Mucosa of rectum (tissue), 2 donors: ENCODE results near the gene RAB40C.

ENCODE experiments used
- H3K27ac ChIP-seq, 2 donors: one replicate each; pipeline ENCODE4 v1.7.0; 2013; ENCODE audit warnings: inconsistent platforms in 2 of 2, low read depth in 2 of 2, low read length in 2 of 2
- H3K27me3 ChIP-seq, 2 donors: one replicate each; pipeline ENCODE4 v1.7.0; 2013; ENCODE audit warnings: low read length in 2 of 2; ENCODE audit not compliant: control insufficient read depth in 2 of 2, insufficient read depth in 2 of 2
- H3K36me3 ChIP-seq, 2 donors: one replicate each; pipeline ENCODE4 v1.7.0; 2013; ENCODE audit warnings: low read length in 2 of 2; ENCODE audit not compliant: control insufficient read depth in 2 of 2, insufficient read depth in 2 of 2
- H3K4me1 ChIP-seq, 2 donors: one replicate each; pipeline ENCODE4 v1.7.0; 2013; ENCODE audit warnings: low read length in 2 of 2, mild to moderate bottlenecking in 1 of 2; ENCODE audit not compliant: control insufficient read depth in 2 of 2, insufficient read depth in 2 of 2
- H3K4me3 ChIP-seq, 2 donors: one replicate each; pipeline ENCODE4 v1.7.0; 2013; ENCODE audit warnings: low read length in 2 of 2
- H3K9ac ChIP-seq, 2 donors: one replicate each; pipeline ENCODE4 v1.7.0; 2013; ENCODE audit warnings: low read length in 2 of 2, low read depth in 1 of 2, mild to moderate bottlenecking in 1 of 2
- H3K9me3 ChIP-seq, 2 donors: one replicate each; pipeline ENCODE4 v1.7.0; 2013; ENCODE audit warnings: low read length in 2 of 2; ENCODE audit not compliant: control insufficient read depth in 2 of 2
- donor health status: healthy.
- donor health status: Normal muscosa, but diverticular disease.

RAB40C gene

DNA sequence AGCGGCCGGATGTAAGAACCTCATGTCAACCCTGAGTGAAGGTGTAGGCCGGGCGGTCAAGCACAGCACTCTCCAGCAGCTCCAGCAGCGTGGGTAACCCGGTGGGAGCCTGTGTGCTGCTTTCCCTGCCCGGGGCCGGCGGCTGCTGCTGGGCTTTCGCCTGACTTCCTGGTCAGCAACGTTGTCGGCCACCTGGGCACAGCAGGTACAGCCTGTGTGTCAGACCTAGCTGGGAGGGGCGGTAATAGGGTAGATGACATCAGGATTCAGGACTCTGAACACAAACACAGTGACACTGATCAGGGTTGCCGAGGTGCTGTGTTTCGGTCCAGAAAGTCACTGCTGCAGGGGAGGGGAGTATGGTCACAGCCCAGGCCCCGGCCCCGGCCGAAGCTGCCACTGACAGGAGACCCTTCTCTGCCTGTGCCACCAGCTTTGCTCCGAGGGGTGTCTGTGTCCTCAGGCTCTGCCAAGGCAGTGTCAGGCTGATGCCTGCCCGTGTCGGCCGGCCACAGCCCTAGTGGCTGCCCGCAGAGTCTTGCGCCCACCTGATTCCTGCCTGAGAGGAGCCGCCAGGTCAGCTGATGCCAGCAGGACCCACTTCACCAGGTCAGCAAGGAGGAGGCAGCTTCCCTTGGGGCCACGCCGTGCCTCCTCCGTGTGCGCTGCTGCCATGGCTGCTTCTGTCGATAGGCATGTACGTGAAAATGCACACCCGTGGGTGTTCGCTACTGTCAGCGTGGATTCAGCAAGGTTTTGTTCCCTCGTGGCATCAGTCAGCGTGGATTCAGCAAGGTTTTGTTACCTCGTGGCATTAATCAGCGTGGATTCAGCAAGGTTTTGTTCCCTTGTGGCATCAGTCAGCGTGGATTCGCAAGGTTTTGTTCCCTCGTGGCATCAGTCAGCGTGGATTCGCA is 9.2 kb downstream of the RAB40C start:
- peaks cover 8 to 22% of the 10 kb centered on the region in 2 donors for H3K4me1 ChIP-seq
- H3K36me3 ChIP-seq, result peaks cover 0 to 18% of the 10 kb centered on the region in 2 donors
- no peak overlapping the region for H3K9ac ChIP-seq
- peak overlapping the region in 1 of 2 donors; percentile 52 for H3K27ac ChIP-seq
- no peak overlapping the region for H3K4me3 ChIP-seq
- H3K9me3 ChIP-seq, result no peaks in the 10 kb centered on the region
- no peaks in the 10 kb centered on the region for H3K27me3 ChIP-seq

DNA sequence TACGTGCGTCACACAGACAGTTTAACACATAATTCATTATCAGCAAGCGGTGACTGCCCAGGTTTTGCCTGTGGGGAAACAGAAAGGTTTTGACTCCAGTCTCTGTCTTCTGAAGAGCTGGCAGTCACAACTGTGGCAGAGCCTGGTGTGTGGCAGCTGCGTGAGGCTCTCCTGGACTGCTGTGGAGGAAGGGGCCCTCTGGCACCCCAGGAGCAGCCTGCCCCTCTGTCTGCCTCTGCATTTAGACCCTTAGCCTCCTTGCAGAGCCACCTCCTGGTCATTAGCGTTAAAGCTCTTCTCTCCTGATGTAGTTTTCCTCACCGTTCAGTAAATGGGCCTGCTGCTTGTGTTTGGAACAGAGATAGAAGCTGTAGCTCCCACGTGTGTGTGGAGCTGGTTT is 10.9 kb downstream of the RAB40C start:
- Histone ChIP-seq H3K36me3 (peaks cover 0 to 18% of the 10 kb centered on the region in 2 donors), H3K27me3 (no peaks in the 10 kb centered on the region), H3K4me1 (peaks cover 0 to 9% of the 10 kb centered on the region in 2 donors), H3K9ac (no peak overlapping the region), H3K4me3 (no peak overlapping the region), H3K9me3 (no peaks in the 10 kb centered on the region), H3K27ac (no peak overlapping the region)

DNA sequence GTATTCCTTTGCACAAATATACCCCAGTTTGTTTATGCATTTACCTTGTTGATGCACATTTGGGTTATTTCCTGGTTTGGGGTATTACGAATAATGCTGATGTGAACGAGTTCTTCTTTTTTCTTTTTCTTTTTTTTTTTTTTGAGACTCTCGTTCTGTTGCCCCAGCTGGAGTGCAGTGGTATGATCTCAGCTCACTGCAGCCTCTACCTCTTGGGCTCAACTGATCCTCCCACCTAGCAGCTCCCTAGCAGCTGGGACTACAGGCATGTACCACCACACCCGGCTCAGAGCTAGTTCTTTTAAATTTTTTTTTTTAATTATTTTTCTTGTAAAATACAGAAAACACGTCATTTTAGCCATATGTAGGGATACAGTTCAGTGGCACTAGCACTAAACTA is 14.1 kb downstream of the RAB40C start:
- Histone ChIP-seq H3K36me3 (peaks cover 0 to 5% of the 10 kb centered on the region in 2 donors), H3K27ac (no peak overlapping the region), H3K9ac (no peak overlapping the region), H3K4me1 (peaks cover 0 to 5% of the 10 kb centered on the region in 2 donors), H3K9me3 (no peaks in the 10 kb centered on the region), H3K27me3 (no peaks in the 10 kb centered on the region), H3K4me3 (no peak overlapping the region)

DNA sequence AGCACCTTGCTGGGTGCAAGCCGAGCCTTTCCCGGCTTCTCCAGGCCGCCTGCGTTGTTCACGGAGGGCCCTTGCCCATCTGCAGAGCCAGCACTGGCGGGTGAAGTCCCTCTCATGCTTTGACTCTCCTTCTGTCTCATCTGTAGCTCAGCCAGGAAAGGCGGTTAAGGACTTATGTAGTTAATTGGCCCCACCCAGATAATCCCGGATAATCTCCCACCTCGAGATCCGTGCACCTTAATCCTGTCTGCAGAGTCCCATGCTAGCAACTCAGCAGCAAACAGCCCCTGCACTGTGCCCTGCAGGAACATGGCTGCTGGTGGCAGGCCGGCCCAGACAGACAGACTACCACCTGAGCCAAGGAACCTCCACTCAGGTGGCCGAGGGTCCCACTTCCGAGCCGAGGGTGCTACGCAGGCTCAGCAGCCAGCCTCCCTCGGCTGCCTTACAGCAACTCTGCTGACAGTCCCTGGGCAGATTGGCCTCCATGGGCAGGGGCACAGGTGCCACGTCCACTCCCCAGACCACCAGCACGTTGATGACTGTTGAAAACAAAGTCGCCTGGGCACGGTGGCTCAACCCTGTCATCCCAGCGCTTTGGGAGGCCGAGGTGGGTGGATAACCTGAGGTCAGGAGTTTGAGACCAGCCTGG is 16.9 kb downstream of the RAB40C start:
- Histone ChIP-seq H3K4me3 (no peak overlapping the region), H3K27ac (no peak overlapping the region), H3K4me1 (peaks cover 4 to 5% of the 10 kb centered on the region in 2 donors), H3K9me3 (no peaks in the 10 kb centered on the region), H3K36me3 (no peaks in the 10 kb centered on the region), H3K27me3 (no peaks in the 10 kb centered on the region), H3K9ac (no peak overlapping the region)

DNA sequence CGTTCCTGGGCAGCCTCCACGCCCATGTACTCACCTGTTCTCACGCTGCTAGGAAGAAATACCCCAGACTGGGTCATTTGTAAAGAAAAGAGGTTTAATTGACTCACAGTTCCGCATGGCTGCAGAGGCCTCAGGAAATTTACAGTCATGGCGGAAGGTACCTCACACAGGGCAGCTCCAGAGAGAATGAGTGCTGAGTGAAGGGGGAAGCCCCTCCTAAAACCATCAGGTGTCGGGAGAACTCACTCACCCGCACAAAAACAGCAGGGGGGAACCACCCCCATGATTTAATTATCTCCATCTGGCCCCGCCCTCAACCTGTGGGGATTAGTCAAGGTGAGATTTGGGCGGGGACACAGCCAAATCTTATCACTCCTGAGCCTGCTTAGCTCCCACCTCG is 18.2 kb downstream of the RAB40C start:
- no peak overlapping the region for H3K27ac ChIP-seq
- H3K4me1 ChIP-seq, result peaks cover 4 to 5% of the 10 kb centered on the region in 2 donors
- no peak overlapping the region for H3K9ac ChIP-seq
- H3K27me3 ChIP-seq, result no peaks in the 10 kb centered on the region
- no peaks in the 10 kb centered on the region for H3K36me3 ChIP-seq
- H3K9me3 ChIP-seq, result no peaks in the 10 kb centered on the region
- H3K4me3 ChIP-seq, result no peak overlapping the region

DNA sequence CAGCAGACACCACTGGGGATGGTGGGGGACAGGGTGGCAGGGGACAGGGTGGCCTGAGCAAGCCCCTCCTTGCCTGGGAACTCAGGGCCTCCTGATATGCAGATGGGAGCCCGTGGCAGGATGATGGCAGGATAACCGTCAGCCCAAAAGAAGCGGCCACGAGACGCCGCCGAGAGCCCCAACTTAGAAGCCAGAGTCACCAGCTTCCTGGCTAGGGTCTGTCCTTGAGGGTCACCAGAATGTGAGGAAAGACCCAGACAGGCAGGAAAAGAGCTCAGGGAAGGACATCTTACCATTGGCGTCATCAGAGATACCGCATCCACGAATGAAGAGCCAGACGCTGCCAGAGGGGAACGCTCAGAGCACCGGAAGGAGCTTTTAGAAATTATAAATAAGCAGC is 19.4 kb downstream of the RAB40C start:
- H3K27ac ChIP-seq, result no peak overlapping the region
- no peaks in the 10 kb centered on the region for H3K9me3 ChIP-seq
- no peak overlapping the region for H3K9ac ChIP-seq
- H3K27me3 ChIP-seq, result no peaks in the 10 kb centered on the region
- H3K36me3 ChIP-seq, result peaks cover 3 to 5% of the 10 kb centered on the region in 2 donors
- no peak overlapping the region for H3K4me3 ChIP-seq
- peaks cover 4 to 5% of the 10 kb centered on the region in 2 donors for H3K4me1 ChIP-seq

DNA sequence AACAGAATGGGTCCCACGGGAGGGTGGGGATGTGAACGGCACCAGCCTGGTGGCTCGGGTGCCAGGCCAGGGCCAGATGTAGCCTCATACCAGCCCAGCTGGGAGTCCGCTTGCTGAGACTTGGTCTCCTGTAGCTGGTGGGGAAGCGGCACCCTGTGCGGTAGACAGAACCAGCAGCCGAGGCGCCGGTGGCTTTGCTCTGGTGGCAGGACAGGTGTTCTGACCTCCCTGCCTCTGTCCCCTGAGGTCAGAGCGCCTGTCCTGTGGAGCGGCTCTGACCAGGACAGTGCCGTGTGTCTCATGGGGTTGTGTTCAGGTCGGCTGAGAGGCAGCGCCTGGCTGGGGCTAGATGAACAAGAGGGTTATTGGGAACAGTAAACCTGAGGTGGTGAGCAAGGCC is 20.1 kb downstream of the RAB40C start:
- H3K9me3 ChIP-seq, result no peaks in the 10 kb centered on the region
- H3K27ac ChIP-seq, result no peak overlapping the region
- no peak overlapping the region for H3K9ac ChIP-seq
- H3K4me3 ChIP-seq, result no peak overlapping the region
- H3K36me3 ChIP-seq, result peaks cover 5 to 8% of the 10 kb centered on the region in 2 donors
- peaks cover 4 to 5% of the 10 kb centered on the region in 2 donors for H3K4me1 ChIP-seq
- H3K27me3 ChIP-seq, result no peaks in the 10 kb centered on the region

DNA sequence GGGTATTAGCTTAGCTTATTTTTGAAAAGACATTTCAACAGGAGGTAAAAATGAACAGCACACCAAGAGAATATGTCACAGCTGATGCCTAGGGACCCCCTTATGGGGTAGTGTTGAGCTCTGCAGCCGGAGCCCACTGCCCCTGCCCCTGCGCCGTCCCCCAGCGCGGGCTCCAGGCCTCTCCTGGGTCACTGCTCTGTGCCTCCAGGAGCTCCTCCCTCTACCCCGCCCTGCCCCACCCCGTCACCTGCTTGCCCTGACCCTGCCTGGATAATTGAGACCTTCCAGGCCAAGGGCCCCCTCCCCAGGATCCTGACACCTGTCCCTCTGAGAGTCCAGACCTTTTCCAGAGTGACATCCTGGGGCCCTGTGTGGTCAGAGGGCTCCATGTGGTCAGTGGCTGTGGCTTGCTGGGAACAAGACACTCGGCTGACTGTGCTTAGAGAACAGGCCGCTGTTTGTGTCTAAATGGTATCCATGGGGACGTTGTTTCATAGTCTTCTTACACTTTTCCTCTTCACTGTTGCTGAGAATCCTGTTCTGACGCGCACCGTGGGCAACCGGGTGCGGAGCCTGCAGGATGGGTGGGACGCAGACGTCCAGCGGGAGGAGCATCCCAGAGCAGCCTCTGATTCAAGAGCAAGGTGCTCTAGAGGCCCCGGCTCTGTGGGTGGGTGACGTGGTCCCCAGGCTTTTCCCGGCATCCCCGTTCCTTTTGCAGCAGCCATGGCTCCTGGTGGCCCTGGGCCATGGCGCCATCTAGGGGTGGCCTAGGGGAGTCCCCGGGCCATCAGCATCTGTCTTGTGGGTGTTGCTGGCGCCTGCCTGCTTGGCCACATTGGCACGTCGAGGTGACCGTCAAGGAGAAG is 20.9 kb downstream of the RAB40C start:
- H3K9ac ChIP-seq, result no peak overlapping the region
- peaks cover 7 to 8% of the 10 kb centered on the region in 2 donors for H3K36me3 ChIP-seq
- H3K9me3 ChIP-seq, result no peaks in the 10 kb centered on the region
- H3K27me3 ChIP-seq, result no peaks in the 10 kb centered on the region
- peak overlapping the region in 1 of 2 donors; percentile 34 for H3K27ac ChIP-seq
- peaks cover 4 to 5% of the 10 kb centered on the region in 2 donors for H3K4me1 ChIP-seq
- no peak overlapping the region for H3K4me3 ChIP-seq

DNA sequence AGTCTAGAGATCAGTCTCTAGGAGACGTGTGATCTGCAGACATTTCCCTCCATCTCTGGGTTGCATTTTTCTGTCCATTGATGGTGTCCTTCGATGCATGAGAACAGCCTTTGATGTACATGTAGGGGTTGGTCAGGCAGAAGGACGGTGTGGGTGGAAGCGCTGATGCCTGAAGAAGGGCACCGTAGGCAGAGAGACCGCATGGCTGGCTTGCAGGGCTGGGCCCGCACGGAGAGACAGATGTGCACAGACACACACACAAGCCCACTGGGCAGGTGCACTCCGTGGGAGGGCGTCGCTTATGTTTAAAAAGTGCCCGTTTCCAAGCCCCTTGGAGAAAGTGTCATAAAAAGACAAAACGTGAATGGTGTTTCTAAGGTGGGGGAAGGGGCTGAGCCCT is 25.3 kb downstream of the RAB40C start:
- Histone ChIP-seq H3K4me3 (no peak overlapping the region), H3K27ac (peak overlapping the region in 1 of 2 donors; percentile 24), H3K9ac (no peak overlapping the region), H3K27me3 (no peaks in the 10 kb centered on the region), H3K9me3 (no peaks in the 10 kb centered on the region), H3K4me1 (peaks cover 3 to 5% of the 10 kb centered on the region in 2 donors), H3K36me3 (peaks cover 9 to 13% of the 10 kb centered on the region in 2 donors)
